ENCODE measurements around the gene MED12.

MED12 gene

DNA sequence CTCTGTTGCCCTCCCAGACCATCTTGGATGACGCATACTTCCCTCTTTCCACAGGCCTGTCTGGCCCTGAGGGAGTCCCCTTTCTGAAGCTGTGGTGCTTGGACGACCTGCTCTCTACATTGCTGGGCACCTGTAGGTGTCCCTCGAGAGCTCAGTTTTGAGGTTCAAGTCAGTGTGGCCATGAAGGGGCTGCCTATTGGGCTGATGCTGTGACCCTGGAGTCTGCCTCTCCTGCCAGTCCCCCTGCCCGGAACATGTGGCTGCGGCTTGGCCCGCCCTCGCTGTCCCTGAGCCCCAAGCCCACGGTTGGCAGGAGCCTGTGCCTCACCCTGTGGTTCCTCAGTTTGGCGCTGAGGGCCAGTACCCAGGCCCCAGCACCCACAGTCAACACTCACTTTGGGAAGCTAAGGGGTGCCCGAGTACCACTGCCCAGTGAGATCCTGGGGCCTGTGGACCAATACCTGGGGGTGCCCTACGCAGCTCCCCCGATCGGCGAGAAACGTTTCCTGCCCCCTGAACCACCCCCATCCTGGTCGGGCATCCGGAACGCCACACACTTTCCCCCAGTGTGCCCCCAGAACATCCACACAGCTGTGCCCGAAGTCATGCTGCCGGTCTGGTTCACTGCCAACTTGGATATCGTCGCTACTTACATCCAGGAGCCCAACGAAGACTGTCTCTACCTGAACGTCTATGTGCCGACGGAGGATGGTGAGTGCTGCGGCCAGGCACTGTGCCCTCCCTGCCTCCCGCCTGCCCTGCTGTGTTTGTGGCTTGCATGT is 29.3 kb downstream of the MED12 start:
- peak; percentile 17 for DNase-seq (ENCODE audit: low spot score)
- no peak for TF ChIP-seq CTCF (IDR thresholded peaks at IDR 0.05; ENCODE audit: extremely low read depth, missing control alignments)

GRCh38 chrX:71148278-71148663 is 29.9 kb downstream of the MED12 start:
- no peak for TF ChIP-seq CTCF (IDR thresholded peaks at IDR 0.05; ENCODE audit: extremely low read depth, missing control alignments)
- no peak for DNase-seq (ENCODE audit: low spot score)

DNA sequence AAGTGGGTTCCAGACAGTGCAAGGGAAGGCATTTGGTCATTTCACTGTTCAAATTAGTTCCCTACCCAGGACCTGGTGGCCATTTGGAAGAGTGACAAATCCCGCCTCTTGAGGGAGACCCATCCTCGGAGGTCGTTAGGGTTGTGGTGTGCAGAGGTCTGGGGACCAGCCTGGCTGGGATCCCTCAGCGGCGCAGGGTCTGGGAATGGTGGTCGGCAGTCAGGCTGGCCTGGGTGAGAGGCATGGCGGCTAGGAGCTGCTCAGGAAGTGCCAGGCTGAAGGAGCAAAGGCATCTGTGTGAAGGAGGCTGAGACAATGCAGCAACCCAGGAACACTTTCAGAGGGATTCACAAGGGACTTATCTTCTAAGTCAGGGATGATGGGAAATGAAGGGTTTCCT is 33.0 kb downstream of the MED12 start:
- DNase-seq (ENCODE audit: low spot score): no peak
- no peak for TF ChIP-seq CTCF (IDR thresholded peaks at IDR 0.05; ENCODE audit: extremely low read depth, missing control alignments)

GRCh38 chrX:71154196-71154595 is 35.8 kb downstream of the MED12 start:
- DNase-seq (ENCODE audit: low spot score): no peak
- no peak for TF ChIP-seq CTCF (IDR thresholded peaks at IDR 0.05; ENCODE audit: extremely low read depth, missing control alignments)

DNA sequence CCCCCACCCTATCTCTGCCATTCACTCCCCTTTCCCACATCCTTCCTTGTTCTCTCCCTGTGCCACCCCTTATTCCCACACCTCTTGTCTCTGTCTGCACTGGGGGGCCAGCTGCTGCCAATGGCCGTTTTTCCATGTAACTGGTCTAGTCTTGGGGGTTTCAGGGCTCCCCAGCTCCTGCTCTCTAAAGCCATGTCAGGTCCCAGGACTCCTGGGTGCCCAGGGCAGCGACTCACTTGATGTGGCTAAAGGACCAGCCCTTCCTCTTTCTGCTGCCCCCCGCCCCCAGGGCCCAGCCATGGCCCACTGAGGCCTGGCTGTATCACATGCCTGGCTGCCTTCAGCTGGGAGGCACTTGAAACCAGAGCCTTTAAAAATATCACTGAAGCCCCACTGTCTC is 36.2 kb downstream of the MED12 start:
- no peak for DNase-seq (ENCODE audit: low spot score)
- TF ChIP-seq CTCF (IDR thresholded peaks at IDR 0.05; ENCODE audit: extremely low read depth, missing control alignments): no peak

DNA sequence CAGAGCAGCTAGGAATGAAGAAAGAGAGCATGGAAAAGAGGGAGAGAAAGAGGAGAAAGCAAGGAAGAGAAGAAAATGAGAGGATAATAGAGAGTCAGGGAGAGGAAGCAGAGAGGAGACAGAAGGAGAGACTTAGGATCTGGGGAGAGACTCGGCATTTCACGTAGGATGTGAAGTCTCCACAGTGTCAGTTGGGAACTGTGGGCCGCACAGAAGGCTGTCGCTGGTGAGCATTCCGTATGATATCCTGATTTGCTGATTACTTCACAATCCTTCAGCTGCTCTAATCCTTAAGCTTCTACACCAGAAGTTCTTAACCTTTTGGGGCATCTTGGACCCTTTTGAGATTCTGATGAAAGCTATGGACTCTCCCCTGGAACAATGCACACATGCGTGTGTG is 40.2 kb downstream of the MED12 start:
- TF ChIP-seq CTCF (IDR thresholded peaks at IDR 0.05; ENCODE audit: extremely low read depth, missing control alignments): no peak
- no peak for DNase-seq (ENCODE audit: low spot score)

DNA sequence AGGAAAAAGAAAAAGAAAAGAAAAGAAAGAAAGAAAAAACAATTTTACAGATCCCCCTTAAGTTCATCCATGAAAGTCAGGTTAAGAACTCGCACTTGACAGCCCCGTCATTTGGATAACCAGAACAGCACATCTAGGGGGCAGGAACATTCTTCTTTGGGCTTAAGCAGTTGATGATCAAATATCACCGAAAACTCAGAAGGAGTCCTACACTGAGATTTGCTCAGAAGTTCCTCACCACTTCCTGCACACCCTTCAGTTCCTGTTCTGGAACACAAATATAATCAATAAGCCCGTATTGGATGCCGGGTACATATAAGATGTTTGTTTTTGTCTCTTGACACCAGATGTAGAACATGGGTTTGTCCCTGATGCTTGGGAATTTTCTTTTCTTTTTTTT is 40.9 kb downstream of the MED12 start:
- no peak for TF ChIP-seq CTCF (IDR thresholded peaks at IDR 0.05; ENCODE audit: extremely low read depth, missing control alignments)
- DNase-seq (ENCODE audit: low spot score): no peak

All from GM20000 (cell line).